ENCODE measurements around the gene GRHL3. TPM values are rescaled to one million over a fixed set of nuclear protein-coding genes. Genes with fewer than 3 reads are reported as not detected.

The GRHL3 gene
- total RNA-seq, 2 experiments from 2014 or later: not detected

- H3K27me3 Mint-ChIP-seq: no peaks in the 10 kb centered on the region
- CTCF ChIA-PET: no interaction called here
- TF ChIP-seq CTCF (IDR thresholded peaks at IDR 0.05): no peak
Measured at GRCh38 chr1:24336075-24336474, 16.9 kb downstream of the GRHL3 start.

GRCh38 chr1:24337455-24337854 is 18.3 kb downstream of the GRHL3 start:
- CTCF ChIA-PET: no interaction called here

More at GRCh38 chr1:24336075-24336474, 16.9 kb downstream of the GRHL3 start:
- DNase-seq (no peak), ATAC-seq (ENCODE audit: poor library complexity) (no peak)
- POLR2A ChIA-PET: no interaction called here
- Mint-ChIP-seq H3K36me3 (ENCODE audit: low read depth) (no peaks in the 10 kb centered on the region), H3K4me3 (no peak overlapping the region), H3K4me1 (ENCODE audit: low read depth) (no peaks in the 10 kb centered on the region), H3K27ac (no peak overlapping the region), H3K9me3 (no peaks in the 10 kb centered on the region)
- Histone ChIP-seq H3K4me1 (ENCODE audit: insufficient read depth, low read length) (no peaks in the 10 kb centered on the region), H3K27me3 (ENCODE audit: control insufficient read depth in 1 of 2, insufficient read depth in 2 of 2, low read length in 2 of 2) (no peaks in the 10 kb centered on the region), H3K4me3 (ENCODE audit: low read length) (no peak overlapping the region), H3K36me3 (ENCODE audit: insufficient read depth, low read length) (no peaks in the 10 kb centered on the region), H3K9me3 (ENCODE audit: control insufficient read depth in 1 of 2, insufficient read depth in 1 of 2, low read length in 2 of 2) (no peaks in the 10 kb centered on the region), H3K27ac (ENCODE audit: low read depth in 1 of 2, low read length in 2 of 2) (no peak overlapping the region)
- intact Hi-C loops (cut with DNase I, micrococcal nuclease): no loop called here

GRCh38 chr1:24338447-24338846 is 19.3 kb downstream of the GRHL3 start:
- no peak for ATAC-seq (ENCODE audit: poor library complexity)
- Histone ChIP-seq H3K4me3 (ENCODE audit: low read length) (no peak overlapping the region), H3K36me3 (ENCODE audit: insufficient read depth, low read length) (no peaks in the 10 kb centered on the region), H3K4me1 (ENCODE audit: insufficient read depth, low read length) (no peaks in the 10 kb centered on the region), H3K9me3 (ENCODE audit: control insufficient read depth in 1 of 2, insufficient read depth in 1 of 2, low read length in 2 of 2) (no peaks in the 10 kb centered on the region), H3K27ac (ENCODE audit: low read depth in 1 of 2, low read length in 2 of 2) (no peak overlapping the region), H3K27me3 (ENCODE audit: control insufficient read depth in 1 of 2, insufficient read depth in 2 of 2, low read length in 2 of 2) (no peaks in the 10 kb centered on the region)
- no peak for TF ChIP-seq CTCF (IDR thresholded peaks at IDR 0.05)
- CTCF ChIA-PET: no interaction called here
- Mint-ChIP-seq H3K27ac (no peak overlapping the region), H3K4me1 (ENCODE audit: low read depth) (no peaks in the 10 kb centered on the region), H3K9me3 (no peaks in the 10 kb centered on the region), H3K27me3 (no peaks in the 10 kb centered on the region), H3K4me3 (no peak overlapping the region), H3K36me3 (ENCODE audit: low read depth) (no peaks in the 10 kb centered on the region)
- POLR2A ChIA-PET: interaction anchor here (0.6 kb wide), 1 partner anchor 19 kb away, joined by 3 read pairs; no protein-coding TSS in a partner anchor
- intact Hi-C loops (cut with DNase I, micrococcal nuclease): no loop called here
- no peak for DNase-seq

More at GRCh38 chr1:24337455-24337854, 18.3 kb downstream of the GRHL3 start:
- POLR2A ChIA-PET: no interaction called here
- no peaks in the 10 kb centered on the region for H3K27me3 Mint-ChIP-seq
- ATAC-seq (ENCODE audit: poor library complexity) (no peak), DNase-seq (no peak)
- H3K4me1 Mint-ChIP-seq (ENCODE audit: low read depth): no peaks in the 10 kb centered on the region
- TF ChIP-seq CTCF (IDR thresholded peaks at IDR 0.05): no peak
- Histone ChIP-seq H3K27ac (ENCODE audit: low read depth in 1 of 2, low read length in 2 of 2) (no peak overlapping the region), H3K9me3 (ENCODE audit: control insufficient read depth in 1 of 2, insufficient read depth in 1 of 2, low read length in 2 of 2) (no peaks in the 10 kb centered on the region), H3K27me3 (ENCODE audit: control insufficient read depth in 1 of 2, insufficient read depth in 2 of 2, low read length in 2 of 2) (no peaks in the 10 kb centered on the region), H3K36me3 (ENCODE audit: insufficient read depth, low read length) (no peaks in the 10 kb centered on the region), H3K4me3 (ENCODE audit: low read length) (no peak overlapping the region), H3K4me1 (ENCODE audit: insufficient read depth, low read length) (no peaks in the 10 kb centered on the region)
- intact Hi-C loops (cut with DNase I, micrococcal nuclease): no loop called here
- no peaks in the 10 kb centered on the region for H3K36me3 Mint-ChIP-seq (ENCODE audit: low read depth)
- no peaks in the 10 kb centered on the region for H3K9me3 Mint-ChIP-seq
- no peak overlapping the region for H3K27ac Mint-ChIP-seq
- no peak overlapping the region for H3K4me3 Mint-ChIP-seq

Data from CD4-positive, alpha-beta T cell (primary cell).